Gastroesophageal sphincter (tissue), 4 donors: ENCODE results near the gene RAB4A. TPM values are rescaled to one million over a fixed set of nuclear protein-coding genes. Genes with fewer than 3 reads are reported as not detected.

ENCODE experiments used
- ATAC-seq: fragments of 150-250 bp; one replicate; pipeline ENCODE4 v1.9.1; 2016; ENCODE audit warnings: mild to moderate bottlenecking, moderate library complexity
- H3K27ac ChIP-seq, 4 donors: fragments of 200-600 bp; sonication (generic) in 3 of 4; 1 replicate in 3 of 4; 2 replicates in 1 of 4; pipeline ENCODE4 v1.5.1; 2016 to 2019
- H3K27me3 ChIP-seq: fragments of 200-600 bp; sonication (generic); one replicate; pipeline ENCODE4 v1.5.1; 2019
- H3K36me3 ChIP-seq, 2 donors: fragments of 200-600 bp; sonication (generic); one replicate each; pipeline ENCODE4 v1.5.1; 2019; ENCODE audit warnings: control low read depth in 1 of 2
- H3K4me1 ChIP-seq, 3 donors: fragments of 200-600 bp; sonication (generic); 1 replicate in 2 of 3; 2 replicates in 1 of 3; pipeline ENCODE4 v1.5.1; 2016 to 2019; ENCODE audit warnings: control low read depth in 2 of 3
- H3K4me3 ChIP-seq, 2 donors: fragments of 200-600 bp; sonication (generic); one replicate each; pipeline ENCODE4 v1.5.1; 2019; ENCODE audit warnings: mild to moderate bottlenecking in 1 of 2, moderate library complexity in 1 of 2
- H3K9me3 ChIP-seq, 3 donors: fragments of 200-600 bp; sonication (generic); one replicate each; pipeline ENCODE4 v1.5.1; 2017 to 2019; ENCODE audit warnings: control low read depth in 2 of 3
- EP300 ChIP-seq: sonication (generic); formaldehyde crosslinking; IDR thresholded peaks from one replicate; pipeline ENCODE4 v1.6.1; 2017; ENCODE audit warnings: antibody characterized with exemption, mild to moderate bottlenecking
- POLR2A ChIP-seq, 2 donors: fragments of 450-650 bp; IDR thresholded peaks; one replicate each; pipeline ENCODE4 v1.6.1; 2017; ENCODE audit warnings: antibody characterized with exemption in 2 of 2, mild to moderate bottlenecking in 2 of 2, moderate library complexity in 1 of 2
- POLR2AphosphoS5 ChIP-seq: sonication (generic); formaldehyde crosslinking; IDR thresholded peaks from one replicate; pipeline ENCODE4 v1.6.1; 2017; ENCODE audit warnings: antibody characterized with exemption
- WGBS, 2 donors: methylation state at CpG; one replicate each; pipeline ENCODE4 v1.1.5; 2018; ENCODE audit warnings: low coverage in 1 of 2; 5-methylcytosine and 5-hydroxymethylcytosine counted together
- total RNA-seq, 4 donors: library from RNA; depleted of rRNA; stranded (reverse); fragments of >200 nt; gene quantifications; one replicate each; pipeline ENCODE4 v1.1.0, GENCODE V29; 2016
- TF ChIP-seq, protein P1 (sequence below), 4 experiments: fragments of 200-600 bp in 2 of 4; fragments of 450-650 bp in 2 of 4; sonication (generic) in 1 of 4; IDR thresholded peaks; one replicate each; pipeline ENCODE4 v1.5.1; 2017 to 2019; ENCODE audit warnings: antibody characterized with exemption in 4 of 4, mild to moderate bottlenecking in 2 of 4, moderate library complexity in 2 of 4

Gene RAB4A
- total RNA-seq, 4 donors from 2014 or later = 69.3 to 136 (median 116) TPM

DNA sequence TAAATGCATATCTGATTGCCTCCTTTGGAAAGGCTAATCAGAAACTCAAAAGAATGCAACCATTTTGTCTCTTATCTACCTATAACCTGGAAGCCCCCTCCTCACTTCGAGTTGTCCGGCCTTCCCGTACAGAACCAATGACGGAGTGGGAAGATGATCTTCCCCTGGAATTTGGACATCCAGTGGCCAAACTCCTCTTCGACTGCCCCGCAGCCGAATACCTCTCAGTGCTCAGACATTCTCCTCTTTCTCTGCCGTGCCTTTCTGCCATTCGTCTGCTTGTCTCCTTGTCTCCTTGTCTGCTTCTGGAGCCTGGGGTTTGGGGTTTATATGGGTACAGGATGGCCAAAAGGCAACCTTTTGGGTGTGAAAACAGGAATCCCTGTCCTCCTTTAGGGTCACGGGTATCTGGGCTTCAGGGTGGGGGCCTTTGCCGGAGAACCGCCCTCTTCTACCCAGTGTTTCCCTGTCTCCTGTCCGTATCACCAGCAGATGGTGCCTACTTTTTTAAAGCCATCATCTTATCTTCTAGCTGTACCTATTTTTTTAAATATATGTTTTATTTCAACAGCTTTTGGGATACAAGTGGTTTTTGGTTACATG is 35.9 kb upstream of the RAB4A start:
- Histone ChIP-seq H3K4me1 (peaks cover 13 to 27% (median 14%) of the 10 kb centered on the region in 3 donors), H3K4me3 (no peak overlapping the region), H3K27ac (no peak overlapping the region), H3K36me3 (no peaks in the 10 kb centered on the region), H3K27me3 (peaks cover 5% of the 10 kb centered on the region), H3K9me3 (no peaks in the 10 kb centered on the region)
- TF ChIP-seq EP300 (no peak), POLR2A (IDR thresholded peaks at IDR 0.05) (no peak), POLR2AphosphoS5 (no peak)
- TF ChIP-seq, protein P1, sequence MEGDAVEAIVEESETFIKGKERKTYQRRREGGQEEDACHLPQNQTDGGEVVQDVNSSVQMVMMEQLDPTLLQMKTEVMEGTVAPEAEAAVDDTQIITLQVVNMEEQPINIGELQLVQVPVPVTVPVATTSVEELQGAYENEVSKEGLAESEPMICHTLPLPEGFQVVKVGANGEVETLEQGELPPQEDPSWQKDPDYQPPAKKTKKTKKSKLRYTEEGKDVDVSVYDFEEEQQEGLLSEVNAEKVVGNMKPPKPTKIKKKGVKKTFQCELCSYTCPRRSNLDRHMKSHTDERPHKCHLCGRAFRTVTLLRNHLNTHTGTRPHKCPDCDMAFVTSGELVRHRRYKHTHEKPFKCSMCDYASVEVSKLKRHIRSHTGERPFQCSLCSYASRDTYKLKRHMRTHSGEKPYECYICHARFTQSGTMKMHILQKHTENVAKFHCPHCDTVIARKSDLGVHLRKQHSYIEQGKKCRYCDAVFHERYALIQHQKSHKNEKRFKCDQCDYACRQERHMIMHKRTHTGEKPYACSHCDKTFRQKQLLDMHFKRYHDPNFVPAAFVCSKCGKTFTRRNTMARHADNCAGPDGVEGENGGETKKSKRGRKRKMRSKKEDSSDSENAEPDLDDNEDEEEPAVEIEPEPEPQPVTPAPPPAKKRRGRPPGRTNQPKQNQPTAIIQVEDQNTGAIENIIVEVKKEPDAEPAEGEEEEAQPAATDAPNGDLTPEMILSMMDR (IDR thresholded peaks at IDR 0.05) = no peak
- no peak for ATAC-seq
- 77 to 87% methylated on average over 7 to 13 of the region's 13 CpGs for WGBS, 2 donors

DNA sequence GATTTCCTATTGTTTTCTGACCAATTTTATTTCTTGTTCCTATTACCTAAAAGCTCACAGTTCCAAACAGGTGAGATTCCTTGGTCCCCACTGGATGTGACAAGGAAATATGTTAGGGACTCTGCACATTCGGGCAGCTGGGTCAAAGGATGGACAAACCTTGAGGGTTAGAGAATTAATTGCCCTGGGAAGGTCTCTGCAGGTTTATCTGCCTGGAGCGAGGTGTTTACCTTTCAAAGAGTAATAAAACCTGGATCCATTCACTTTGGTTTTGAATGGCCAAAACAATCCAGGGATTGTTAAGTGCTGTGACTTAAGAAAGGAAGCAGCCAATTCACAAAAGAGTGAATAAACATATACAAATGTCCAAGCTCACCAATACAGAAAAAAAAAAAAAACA is 33.6 kb upstream of the RAB4A start:
- no peaks in the 10 kb centered on the region for H3K36me3 ChIP-seq
- TF ChIP-seq POLR2AphosphoS5 (no peak), POLR2A (IDR thresholded peaks at IDR 0.05) (no peak), EP300 (no peak)
- TF ChIP-seq, protein P1 (IDR thresholded peaks at IDR 0.05) = no peak
- H3K9me3 ChIP-seq = no peaks in the 10 kb centered on the region
- H3K4me1 ChIP-seq = peaks cover 0 to 4% (median 0%) of the 10 kb centered on the region in 3 donors
- no peak overlapping the region for H3K4me3 ChIP-seq
- 20 to 37% methylated on average over 1 to 2 of the region's 2 CpGs for WGBS, 2 donors
- ATAC-seq = no peak
- H3K27ac ChIP-seq = no peak overlapping the region
- peaks cover 5% of the 10 kb centered on the region for H3K27me3 ChIP-seq

DNA sequence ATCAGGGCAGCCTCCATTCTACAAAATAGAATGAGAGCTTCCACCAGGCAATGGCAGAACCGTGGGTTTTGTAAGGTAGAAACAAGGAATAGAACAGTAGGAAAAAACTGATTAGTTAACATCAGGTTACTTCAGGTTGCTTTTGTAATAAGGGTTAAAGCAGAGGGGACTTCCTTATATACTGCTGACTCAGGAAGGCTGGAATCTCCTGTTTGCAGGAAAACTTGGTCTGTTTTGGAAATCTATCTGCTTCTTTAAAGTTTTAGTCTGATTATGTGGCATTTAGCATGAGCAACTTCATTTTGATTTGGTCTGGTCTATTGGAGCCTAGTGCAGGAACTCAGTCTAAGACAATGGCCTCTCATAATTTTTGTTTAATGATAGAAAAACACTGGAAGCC is 32.7 kb upstream of the RAB4A start:
- H3K4me3 ChIP-seq = no peak overlapping the region
- no peaks in the 10 kb centered on the region for H3K4me1 ChIP-seq
- H3K27ac ChIP-seq = no peak overlapping the region
- H3K27me3 ChIP-seq = peaks cover 5% of the 10 kb centered on the region
- WGBS, 2 donors = 47 to 75% methylated on average over 1 of the region's 1 CpG
- TF ChIP-seq POLR2AphosphoS5 = no peak
- no peak for TF ChIP-seq POLR2A (IDR thresholded peaks at IDR 0.05)
- no peak for TF ChIP-seq EP300
- TF ChIP-seq, protein P1 (IDR thresholded peaks at IDR 0.05) = no peak
- no peaks in the 10 kb centered on the region for H3K36me3 ChIP-seq
- ATAC-seq = no peak
- H3K9me3 ChIP-seq = no peaks in the 10 kb centered on the region

DNA sequence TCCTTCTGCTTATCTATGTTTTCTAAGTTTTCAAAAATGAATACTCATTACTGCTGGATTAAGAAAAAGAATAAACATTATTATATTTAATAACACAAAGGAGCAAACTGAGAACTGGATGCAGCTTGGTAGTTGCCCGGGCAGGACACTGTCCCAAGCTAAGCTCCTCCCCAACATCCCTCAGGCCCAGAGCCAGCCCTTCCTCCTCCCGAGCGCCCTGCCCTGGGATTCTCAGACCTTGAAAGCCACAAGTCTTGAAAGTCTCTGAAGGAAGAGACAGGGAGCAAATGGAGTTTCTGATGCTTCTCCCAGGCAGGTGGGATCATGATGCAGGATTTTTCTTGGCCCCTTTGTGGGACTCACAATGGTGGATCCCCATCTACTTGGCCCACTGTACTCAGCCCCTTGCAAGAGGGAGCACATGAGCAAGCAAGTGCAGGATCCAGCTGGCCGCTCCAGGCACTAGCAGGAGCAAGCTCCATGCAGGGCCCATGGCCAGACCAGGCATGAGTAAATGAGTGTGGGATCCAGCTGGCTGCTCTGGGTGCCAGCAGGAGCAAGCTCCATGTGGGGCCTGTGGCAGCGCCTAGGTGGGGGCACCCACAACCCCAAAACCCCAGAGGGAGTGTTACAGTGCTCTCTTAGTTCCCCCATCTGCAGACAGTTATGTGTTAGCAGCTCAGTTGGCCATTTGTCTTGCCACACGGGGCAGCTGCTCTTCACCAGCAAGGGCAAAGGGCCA is 32.1 kb upstream of the RAB4A start:
- H3K4me1 ChIP-seq = no peaks in the 10 kb centered on the region
- no peak overlapping the region for H3K27ac ChIP-seq
- peaks cover 5% of the 10 kb centered on the region for H3K27me3 ChIP-seq
- no peak for ATAC-seq
- H3K9me3 ChIP-seq = peaks cover 0 to 6% (median 0%) of the 10 kb centered on the region in 3 donors
- TF ChIP-seq POLR2A (IDR thresholded peaks at IDR 0.05) (no peak), POLR2AphosphoS5 (no peak), EP300 (no peak)
- TF ChIP-seq, protein P1 (IDR thresholded peaks at IDR 0.05) = no peak
- H3K4me3 ChIP-seq = no peak overlapping the region
- 22% methylated on average over 3 of the region's 6 CpGs; no CpG with 5 or more reads in 1 of the 2 donors for WGBS, 2 donors
- H3K36me3 ChIP-seq = no peaks in the 10 kb centered on the region

DNA sequence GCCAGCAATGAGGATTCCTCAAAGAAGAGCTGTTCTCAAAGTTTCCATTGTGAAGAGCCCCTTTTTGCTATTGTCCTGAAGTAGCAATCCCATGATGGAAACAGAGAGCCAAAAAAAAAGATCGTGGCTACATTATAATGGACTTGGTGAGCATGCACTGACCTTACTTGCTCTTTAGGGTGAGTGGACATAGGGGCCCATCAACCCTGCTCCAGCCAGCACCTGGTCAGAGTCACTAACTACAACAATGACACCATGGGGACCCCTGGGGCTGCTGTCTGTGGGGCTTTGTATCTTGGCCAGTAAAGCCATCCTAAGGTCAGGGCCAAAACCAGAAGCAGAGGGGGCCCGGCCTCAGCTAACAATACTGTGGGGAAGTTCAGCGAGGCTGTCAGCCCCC is 30.4 kb upstream of the RAB4A start:
- Histone ChIP-seq H3K9me3 (peaks cover 0 to 15% (median 0%) of the 10 kb centered on the region in 3 donors), H3K27ac (no peak overlapping the region), H3K36me3 (no peaks in the 10 kb centered on the region), H3K27me3 (no peaks in the 10 kb centered on the region), H3K4me3 (no peak overlapping the region), H3K4me1 (no peaks in the 10 kb centered on the region)
- TF ChIP-seq POLR2A (IDR thresholded peaks at IDR 0.05) (no peak), EP300 (no peak), POLR2AphosphoS5 (no peak)
- TF ChIP-seq, protein P1 (IDR thresholded peaks at IDR 0.05) = no peak
- ATAC-seq = no peak
- WGBS, 2 donors = 75% methylated on average over 1 of the region's 3 CpGs; no CpG with 5 or more reads in 1 of the 2 donors
